ENCODE measurements around the gene IRF2BPL.

Gene IRF2BPL

DNA sequence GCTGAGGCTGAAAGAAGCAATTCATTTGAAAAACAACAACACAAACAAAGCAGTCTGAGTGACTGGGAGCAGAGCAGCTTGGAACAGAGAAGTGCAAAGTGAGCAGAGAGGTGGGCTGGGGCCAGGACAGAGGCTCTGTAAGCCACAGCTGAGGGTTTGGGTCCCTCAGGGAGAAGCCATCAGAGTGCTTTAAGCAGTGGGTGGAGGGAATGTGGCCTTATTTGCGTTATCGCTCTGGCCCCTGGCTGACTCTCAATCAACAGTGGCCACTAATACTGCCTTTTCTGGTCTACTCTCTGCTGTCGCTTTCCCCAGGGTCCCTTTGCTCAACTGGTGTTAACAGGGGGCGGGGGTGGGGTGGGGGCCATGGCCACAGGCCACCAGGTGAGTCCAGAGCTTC is 44.2 kb downstream of the IRF2BPL start:
- Histone ChIP-seq H3K4me3 (ENCODE audit: low read length) (no peak overlapping the region), H3K9ac (ENCODE audit: low read length) (no peak overlapping the region), H3K9me3 (ENCODE audit: control insufficient read depth, low read length) (no peaks in the 10 kb centered on the region), H3K4me1 (ENCODE audit: control insufficient read depth, insufficient read depth, low read length) (no peaks in the 10 kb centered on the region), H3K27me3 (ENCODE audit: control insufficient read depth, insufficient read depth, low read length) (no peaks in the 10 kb centered on the region), H3K36me3 (ENCODE audit: control insufficient read depth, insufficient read depth, low read length) (no peaks in the 10 kb centered on the region)

DNA sequence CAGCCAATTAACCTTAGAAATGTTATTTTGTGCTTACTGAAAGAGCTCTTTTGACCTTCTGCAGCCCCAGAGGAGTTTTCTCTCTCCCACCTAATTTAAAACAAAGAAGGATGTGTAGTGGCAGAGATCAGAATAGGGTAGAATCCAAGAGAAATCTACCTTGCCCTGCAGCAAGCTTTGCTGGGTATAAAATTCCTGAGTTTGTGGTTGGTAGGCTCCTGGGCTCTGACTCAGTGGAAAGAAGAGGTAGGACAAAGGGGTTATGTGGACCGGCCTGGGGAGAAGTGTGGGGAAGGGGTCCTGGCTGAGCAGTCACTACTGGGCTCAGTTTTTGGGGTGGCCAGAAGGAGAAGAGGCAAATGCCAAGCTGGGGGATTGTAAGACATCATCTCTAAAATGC is 46.8 kb downstream of the IRF2BPL start:
- peaks cover 10% of the 10 kb centered on the region for H3K4me1 ChIP-seq (ENCODE audit: control insufficient read depth, insufficient read depth, low read length)
- H3K27me3 ChIP-seq (ENCODE audit: control insufficient read depth, insufficient read depth, low read length) = no peaks in the 10 kb centered on the region
- H3K9me3 ChIP-seq (ENCODE audit: control insufficient read depth, low read length) = no peaks in the 10 kb centered on the region

DNA sequence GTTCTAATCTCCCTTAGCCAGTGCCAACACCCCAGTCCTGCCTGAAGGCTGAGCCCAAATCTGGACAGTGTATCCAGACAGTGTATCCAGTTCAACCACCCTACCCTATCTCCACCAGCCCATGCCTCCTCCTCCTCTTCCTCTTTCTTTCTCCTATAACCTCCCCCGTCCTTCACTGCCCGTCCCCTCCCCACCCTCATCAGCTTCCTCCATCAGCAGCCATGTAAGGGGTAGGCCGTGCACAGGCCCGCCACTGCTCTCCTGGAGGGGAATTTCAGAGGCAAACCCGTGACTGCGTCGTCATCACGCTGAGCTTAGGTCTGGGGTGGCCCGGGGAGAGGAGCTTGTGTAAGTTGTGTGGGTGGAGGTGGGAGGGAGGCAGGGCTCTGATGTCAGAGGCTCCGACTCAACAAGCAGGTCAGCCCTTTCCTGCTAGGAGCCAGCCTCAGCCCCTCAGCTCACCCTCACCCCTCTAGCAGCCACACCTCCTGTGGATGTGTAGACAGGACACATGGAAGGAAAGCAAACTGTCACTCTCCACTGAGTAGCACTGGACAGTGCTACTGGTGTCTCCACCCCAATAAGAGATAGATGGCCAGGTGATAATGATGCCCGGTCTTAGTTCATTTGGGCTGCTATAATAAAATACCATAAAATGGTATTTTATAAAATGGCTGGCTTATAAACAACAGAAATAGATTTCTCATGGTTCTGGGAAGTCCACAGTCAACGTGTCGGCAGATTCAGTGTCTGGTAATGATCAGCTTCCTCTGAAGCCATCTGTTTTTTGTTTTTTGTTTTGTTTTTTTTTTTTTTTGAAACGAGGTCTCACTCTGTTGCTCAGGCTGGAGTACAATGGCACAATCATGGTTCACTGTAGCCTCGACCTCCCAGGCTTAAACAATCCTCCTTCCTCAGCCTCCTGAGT is 50.5 kb downstream of the IRF2BPL start:
- Histone ChIP-seq H3K9ac (ENCODE audit: low read length) (no peak overlapping the region), H3K4me3 (ENCODE audit: low read length) (no peak overlapping the region), H3K36me3 (ENCODE audit: control insufficient read depth, insufficient read depth, low read length) (no peaks in the 10 kb centered on the region), H3K4me1 (ENCODE audit: control insufficient read depth, insufficient read depth, low read length) (peaks cover 10% of the 10 kb centered on the region), H3K9me3 (ENCODE audit: control insufficient read depth, low read length) (no peaks in the 10 kb centered on the region), H3K27me3 (ENCODE audit: control insufficient read depth, insufficient read depth, low read length) (no peaks in the 10 kb centered on the region)

More for the DNA sequence above, 46.8 kb downstream of the IRF2BPL start:
- Histone ChIP-seq H3K9ac (ENCODE audit: low read length) (no peak overlapping the region), H3K4me3 (ENCODE audit: low read length) (no peak overlapping the region), H3K36me3 (ENCODE audit: control insufficient read depth, insufficient read depth, low read length) (no peaks in the 10 kb centered on the region)

DNA sequence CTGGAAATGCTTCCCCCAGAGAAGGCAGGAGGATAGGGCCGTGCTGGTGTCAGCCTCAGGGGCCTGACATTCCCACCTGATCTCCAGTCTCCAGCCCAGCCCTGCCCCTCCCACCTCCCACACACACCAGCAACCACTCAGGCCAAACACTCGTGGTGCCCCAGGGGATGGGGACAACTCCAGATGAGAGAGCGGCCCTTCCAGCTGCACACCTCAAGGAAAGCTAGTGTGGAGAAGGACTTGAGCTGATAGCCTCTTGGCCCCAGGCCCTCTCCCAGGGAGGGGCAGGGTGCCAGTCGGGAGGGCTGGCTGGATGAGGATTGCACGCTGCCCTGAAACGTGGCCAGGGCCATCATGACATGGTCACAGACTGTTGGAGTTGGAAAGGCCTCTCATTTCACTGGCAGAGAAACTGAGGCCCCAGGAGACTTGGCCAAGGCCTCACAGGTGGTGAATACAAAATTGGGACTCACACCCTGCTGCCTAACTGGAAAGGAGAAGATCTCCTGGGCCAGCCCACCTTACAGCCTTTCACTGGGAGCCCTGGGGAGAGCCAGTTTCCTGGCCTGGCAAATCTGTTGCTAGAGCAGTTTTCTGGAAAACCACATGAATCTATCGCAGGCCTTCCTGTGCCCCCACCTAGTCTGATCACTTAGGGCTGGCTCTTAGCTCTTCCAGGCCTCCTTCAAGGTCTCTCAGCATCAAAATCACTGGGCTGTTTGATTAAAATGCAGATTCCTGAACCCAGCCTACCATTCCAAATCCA is 52.1 kb downstream of the IRF2BPL start:
- Histone ChIP-seq H3K36me3 (ENCODE audit: control insufficient read depth, insufficient read depth, low read length) (no peaks in the 10 kb centered on the region), H3K9me3 (ENCODE audit: control insufficient read depth, low read length) (no peaks in the 10 kb centered on the region), H3K9ac (ENCODE audit: low read length) (no peak overlapping the region), H3K4me3 (ENCODE audit: low read length) (no peak overlapping the region), H3K4me1 (ENCODE audit: control insufficient read depth, insufficient read depth, low read length) (peaks cover 10% of the 10 kb centered on the region), H3K27me3 (ENCODE audit: control insufficient read depth, insufficient read depth, low read length) (no peaks in the 10 kb centered on the region)

DNA sequence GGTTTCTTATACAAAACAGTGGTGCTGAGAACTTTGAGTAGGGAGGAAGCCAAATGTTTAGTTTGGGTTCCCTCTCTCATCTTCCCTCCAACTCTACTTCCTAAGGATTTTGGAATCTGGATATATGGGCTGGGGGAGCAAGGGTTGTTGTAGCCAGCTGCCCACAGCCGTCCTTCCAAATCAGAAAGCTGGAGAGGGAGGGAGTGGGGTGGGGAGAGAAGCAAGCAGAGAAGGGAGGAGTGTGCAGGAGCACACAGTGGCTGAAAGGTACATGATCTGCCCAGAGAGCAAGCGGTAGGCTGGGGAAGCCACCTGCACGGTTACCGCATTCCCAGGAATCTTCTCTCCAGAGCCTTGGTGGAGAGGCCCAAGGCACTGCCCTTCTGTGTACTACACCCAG is 52.7 kb downstream of the IRF2BPL start:
- peaks cover 16% of the 10 kb centered on the region for H3K4me1 ChIP-seq (ENCODE audit: control insufficient read depth, insufficient read depth, low read length)
- no peaks in the 10 kb centered on the region for H3K27me3 ChIP-seq (ENCODE audit: control insufficient read depth, insufficient read depth, low read length)
- no peaks in the 10 kb centered on the region for H3K36me3 ChIP-seq (ENCODE audit: control insufficient read depth, insufficient read depth, low read length)
- no peaks in the 10 kb centered on the region for H3K9me3 ChIP-seq (ENCODE audit: control insufficient read depth, low read length)
- H3K9ac ChIP-seq (ENCODE audit: low read length) = no peak overlapping the region
- H3K4me3 ChIP-seq (ENCODE audit: low read length) = no peak overlapping the region

DNA sequence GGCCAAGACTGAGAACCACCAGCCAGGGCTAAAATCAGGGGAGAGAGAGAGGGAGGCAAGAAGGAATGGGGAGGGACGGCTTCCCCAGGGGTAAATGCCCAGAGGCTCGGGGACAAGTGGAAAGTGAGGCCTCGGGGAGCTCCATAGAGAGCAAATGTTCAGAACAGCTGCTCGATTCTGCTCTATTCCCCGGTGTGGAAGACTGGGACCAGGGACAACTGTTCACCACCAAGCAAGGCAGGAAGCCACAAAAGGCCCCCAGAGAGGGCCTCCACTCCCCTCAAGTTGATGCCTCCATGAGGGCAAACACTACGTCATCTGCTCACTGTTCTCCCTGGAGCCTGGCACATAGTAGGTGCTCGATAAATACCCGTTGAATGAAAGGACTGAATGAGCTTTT is 53.5 kb downstream of the IRF2BPL start:
- no peaks in the 10 kb centered on the region for H3K36me3 ChIP-seq (ENCODE audit: control insufficient read depth, insufficient read depth, low read length)
- H3K4me3 ChIP-seq (ENCODE audit: low read length) = no peak overlapping the region
- no peak overlapping the region for H3K9ac ChIP-seq (ENCODE audit: low read length)
- H3K4me1 ChIP-seq (ENCODE audit: control insufficient read depth, insufficient read depth, low read length) = peaks cover 17% of the 10 kb centered on the region
- no peaks in the 10 kb centered on the region for H3K9me3 ChIP-seq (ENCODE audit: control insufficient read depth, low read length)
- H3K27me3 ChIP-seq (ENCODE audit: control insufficient read depth, insufficient read depth, low read length) = no peaks in the 10 kb centered on the region
